22Rv1 (cell line): ENCODE data around the gene S100A6.

ENCODE experiments used
- ZFX ChIP-seq: fragments of 450-650 bp; IDR thresholded peaks from 2 replicates; pipeline ENCODE4 v1.6.1; 2017; ENCODE audit warnings: antibody characterized with exemption, borderline replicate concordance
- TF ChIP-seq, protein P1 (sequence below): fragments of 450-650 bp; IDR thresholded peaks from 2 replicates; pipeline ENCODE4 v1.5.1; 2017; ENCODE audit warnings: mild to moderate bottlenecking

DNA sequence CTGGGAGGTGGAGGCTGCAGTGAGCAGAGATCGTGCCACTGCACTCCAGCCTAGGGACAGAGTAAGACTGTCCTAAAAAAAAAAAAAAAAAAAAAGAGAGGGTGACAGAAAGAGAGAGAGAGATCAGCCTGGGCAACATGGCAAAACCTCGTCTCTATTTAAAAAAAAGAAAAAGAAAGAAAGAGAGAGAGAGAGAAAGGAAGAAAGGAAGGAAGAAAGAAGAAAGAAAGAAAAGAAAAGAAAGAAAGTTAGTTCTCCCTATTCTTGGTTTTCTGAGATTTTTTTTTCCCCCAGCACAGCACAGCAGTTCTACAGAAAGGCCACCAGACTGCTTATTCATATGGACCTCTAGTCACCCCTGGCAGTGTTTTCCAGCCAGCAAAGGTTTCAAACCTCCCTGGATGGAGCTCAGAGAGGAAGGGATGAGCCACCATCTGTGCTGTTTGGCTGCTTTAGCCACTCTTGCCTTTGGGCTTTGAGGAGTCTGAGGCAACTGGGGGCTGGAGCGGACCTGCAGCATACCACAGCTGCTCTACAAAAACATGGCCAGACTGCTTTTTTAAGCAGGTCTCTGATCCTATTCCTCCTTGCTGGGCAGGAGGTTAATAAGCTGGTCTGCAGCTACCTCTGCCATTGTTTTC lies 10.6 kb downstream of the S100A6 start:
- TF ChIP-seq ZFX, result no peak
- TF ChIP-seq, protein P1, sequence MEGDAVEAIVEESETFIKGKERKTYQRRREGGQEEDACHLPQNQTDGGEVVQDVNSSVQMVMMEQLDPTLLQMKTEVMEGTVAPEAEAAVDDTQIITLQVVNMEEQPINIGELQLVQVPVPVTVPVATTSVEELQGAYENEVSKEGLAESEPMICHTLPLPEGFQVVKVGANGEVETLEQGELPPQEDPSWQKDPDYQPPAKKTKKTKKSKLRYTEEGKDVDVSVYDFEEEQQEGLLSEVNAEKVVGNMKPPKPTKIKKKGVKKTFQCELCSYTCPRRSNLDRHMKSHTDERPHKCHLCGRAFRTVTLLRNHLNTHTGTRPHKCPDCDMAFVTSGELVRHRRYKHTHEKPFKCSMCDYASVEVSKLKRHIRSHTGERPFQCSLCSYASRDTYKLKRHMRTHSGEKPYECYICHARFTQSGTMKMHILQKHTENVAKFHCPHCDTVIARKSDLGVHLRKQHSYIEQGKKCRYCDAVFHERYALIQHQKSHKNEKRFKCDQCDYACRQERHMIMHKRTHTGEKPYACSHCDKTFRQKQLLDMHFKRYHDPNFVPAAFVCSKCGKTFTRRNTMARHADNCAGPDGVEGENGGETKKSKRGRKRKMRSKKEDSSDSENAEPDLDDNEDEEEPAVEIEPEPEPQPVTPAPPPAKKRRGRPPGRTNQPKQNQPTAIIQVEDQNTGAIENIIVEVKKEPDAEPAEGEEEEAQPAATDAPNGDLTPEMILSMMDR, result no peak
